HEK293 (cell line): ENCODE data around the gene COL6A2.
"Not testable (repeated sequence)": the region's sequence is repeated elsewhere in the genome, so short reads cannot be mapped to it uniquely, and the experiment has no call there.

Source experiments
- CTCF ChIA-PET: fragments of 350-600 bp; formaldehyde crosslinking; extraction: SDS; loops from one replicate; lab custom pipeline; 2021; ENCODE audit warnings: antibody characterized with exemption; lab: Yijun Ruan, JAX
- POLR2A ChIA-PET: fragments of 300-600 bp; formaldehyde crosslinking; extraction: SDS; loops from one replicate; lab custom pipeline; 2020; ENCODE audit warnings: antibody characterized with exemption, inconsistent platforms; lab: Yijun Ruan, JAX
- H3K27ac ChIP-seq: fragments of 200-500 bp; sonication (Bioruptor generic); 2 replicates; pipeline ENCODE4 v1.5.1; 2014; ENCODE audit warnings: low read depth, low read length, control low read depth, inconsistent platforms; ENCODE audit errors: extremely low read depth
- H3K36me3 ChIP-seq, 2 experiments: fragments of 200-500 bp in 1 of 2; sonication (Bioruptor generic) in 1 of 2; 1 replicate in 1 of 2; 2 replicates in 1 of 2; pipeline ENCODE4 v1.5.1; 2014 to 2017; ENCODE audit warnings: inconsistent platforms in 2 of 2, low read length in 2 of 2; ENCODE audit not compliant: control insufficient read depth in 2 of 2, insufficient read depth in 1 of 2
- H3K4me1 ChIP-seq: fragments of 200-500 bp; sonication (Bioruptor generic); 2 replicates; pipeline ENCODE4 v1.5.1; 2014; ENCODE audit warnings: mild to moderate bottlenecking, low read length, inconsistent platforms; ENCODE audit not compliant: control insufficient read depth, insufficient read depth
- H3K4me3 ChIP-seq: 2 replicates; pipeline ENCODE4 v1.5.1; 2011; ENCODE audit warnings: low read depth, mild to moderate bottlenecking, control low read depth, low read length, moderate library complexity
- H3K9me3 ChIP-seq: fragments of 200-500 bp; sonication (Bioruptor generic); 2 replicates; pipeline ENCODE4 v1.5.1; 2014; ENCODE audit warnings: low read depth, low read length, inconsistent platforms; ENCODE audit not compliant: control insufficient read depth, insufficient read depth
- CTCF ChIP-seq: fragments of 450-650 bp; formaldehyde crosslinking; IDR thresholded peaks from 2 replicates; pipeline ENCODE4 v1.5.1; 2016; ENCODE audit warnings: missing biosample characterization, missing genetic modification characterization
- GLI4 ChIP-seq: fragments of 450-650 bp; formaldehyde crosslinking; IDR thresholded peaks from 2 replicates; pipeline ENCODE4 v1.5.1; 2016; ENCODE audit warnings: missing biosample characterization, missing genetic modification characterization
- INSM2 ChIP-seq: fragments of 450-650 bp; formaldehyde crosslinking; IDR thresholded peaks from 2 replicates; pipeline ENCODE4 v1.5.1; 2016; ENCODE audit warnings: missing biosample characterization, missing genetic modification characterization
- PATZ1 ChIP-seq: fragments of 450-650 bp; formaldehyde crosslinking; IDR thresholded peaks from 2 replicates; pipeline ENCODE4 v1.5.1; 2016; ENCODE audit warnings: missing biosample characterization, missing genetic modification characterization
- PRDM1 ChIP-seq: fragments of 450-650 bp; formaldehyde crosslinking; IDR thresholded peaks from 2 replicates; pipeline ENCODE4; 2016; ENCODE audit warnings: missing biosample characterization, missing genetic modification characterization
- ZBTB10 ChIP-seq: fragments of 450-650 bp; formaldehyde crosslinking; IDR thresholded peaks from 2 replicates; pipeline ENCODE4 v1.5.1; 2016; ENCODE audit warnings: missing biosample characterization, missing genetic modification characterization
- ZBTB48 ChIP-seq: fragments of 450-650 bp; formaldehyde crosslinking; IDR thresholded peaks from 2 replicates; pipeline ENCODE4 v1.5.1; 2016; ENCODE audit warnings: missing biosample characterization, missing genetic modification characterization
- ZNF184 ChIP-seq: fragments of 450-650 bp; IDR thresholded peaks from 2 replicates; pipeline ENCODE4 v1.5.1; 2018; ENCODE audit warnings: missing biosample characterization, mild to moderate bottlenecking, missing genetic modification characterization
- ZNF223 ChIP-seq: fragments of 450-650 bp; formaldehyde crosslinking; IDR thresholded peaks from 2 replicates; pipeline ENCODE4 v1.5.1; 2016; ENCODE audit warnings: missing biosample characterization, missing genetic modification characterization
- ZNF560 ChIP-seq: fragments of 450-650 bp; formaldehyde crosslinking; IDR thresholded peaks from 2 replicates; pipeline ENCODE4 v1.5.1; 2017; ENCODE audit warnings: missing biosample characterization, missing genetic modification characterization, borderline replicate concordance
- ZNF629 ChIP-seq: fragments of 450-650 bp; formaldehyde crosslinking; IDR thresholded peaks from 2 replicates; pipeline ENCODE4 v1.5.1; 2017; ENCODE audit warnings: missing biosample characterization, missing genetic modification characterization
- ZNF777 ChIP-seq: fragments of 450-650 bp; formaldehyde crosslinking; IDR thresholded peaks from 2 replicates; pipeline ENCODE4 v1.5.1; 2017; ENCODE audit warnings: missing biosample characterization, missing genetic modification characterization, borderline replicate concordance
- TF ChIP-seq, protein P1 (sequence below): fragments of 450-650 bp; formaldehyde crosslinking; IDR thresholded peaks from 2 replicates; pipeline ENCODE4 v1.5.1; 2017; ENCODE audit warnings: missing biosample characterization, missing genetic modification characterization
- TF ChIP-seq, protein P2 (sequence below): fragments of 450-650 bp; formaldehyde crosslinking; IDR thresholded peaks from 2 replicates; pipeline ENCODE4 v1.5.1; 2016; ENCODE audit warnings: missing biosample characterization, missing genetic modification characterization, borderline replicate concordance

COL6A2 gene

DNA sequence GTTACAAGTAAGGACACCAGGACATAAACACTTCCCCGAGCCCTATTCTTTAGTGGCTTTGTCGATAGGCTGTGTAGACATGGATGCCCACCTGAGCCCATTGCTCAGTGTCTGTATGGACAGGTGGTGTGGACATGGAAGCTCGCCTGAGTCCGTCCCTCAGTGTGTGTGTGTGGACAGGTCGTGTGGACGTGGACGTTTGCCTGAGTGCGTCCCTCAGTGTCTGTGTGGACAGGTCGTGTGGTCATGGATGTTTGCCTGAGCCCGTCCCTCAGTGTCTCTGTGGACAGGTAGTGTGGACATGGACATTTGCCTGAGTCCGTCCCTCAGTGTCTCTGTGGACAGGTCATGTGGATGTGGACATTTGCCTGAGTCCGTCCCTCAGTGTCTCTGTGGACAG is 38.7 kb upstream of the COL6A2 start (continued):
- TF ChIP-seq ZNF777 (tag by site-specific recombination) = no peak

- H3K27ac ChIP-seq, CTCF ChIA-PET: not testable (repeated sequence)
Measured at GRCh38 chr21:46059711-46060455, 38.0 kb upstream of the COL6A2 start.

GRCh38 chr21:46060596-46061061 is 37.3 kb upstream of the COL6A2 start:
- Histone ChIP-seq H3K9me3 (no peaks in the 10 kb centered on the region), H3K36me3 (no peaks in the 10 kb centered on the region), H3K4me1 (no peaks in the 10 kb centered on the region), H3K27ac (no peak overlapping the region), H3K4me3 (no peak overlapping the region)
- ChIA-PET POLR2A (no interaction called here), CTCF (interaction anchor here (0.8 kb wide), 1 partner anchor 621 kb away, joined by 4 read pairs; no protein-coding TSS in a partner anchor)
- TF ChIP-seq ZNF629 (tag by site-specific recombination) (peak; percentile 46; the same call in 1 of the 2 replicates), CTCF (tag by site-specific recombination) (no peak), GLI4 (tag by site-specific recombination) (no peak), ZBTB48 (tag by site-specific recombination) (no peak), ZNF560 (tag by site-specific recombination) (no peak), ZNF223 (no peak), ZBTB10 (no peak), INSM2 (tag by site-specific recombination) (peak; percentile 36; the same call in 1 of the 2 replicates), ZNF184 (0 out of 2 replicates have a peak, but pooled peaks have one; percentile 57), PATZ1 (tag by site-specific recombination) (peak; percentile 45; the same call in 1 of the 2 replicates), PRDM1 (tag by site-specific recombination) (no peak)
- TF ChIP-seq, protein P1, sequence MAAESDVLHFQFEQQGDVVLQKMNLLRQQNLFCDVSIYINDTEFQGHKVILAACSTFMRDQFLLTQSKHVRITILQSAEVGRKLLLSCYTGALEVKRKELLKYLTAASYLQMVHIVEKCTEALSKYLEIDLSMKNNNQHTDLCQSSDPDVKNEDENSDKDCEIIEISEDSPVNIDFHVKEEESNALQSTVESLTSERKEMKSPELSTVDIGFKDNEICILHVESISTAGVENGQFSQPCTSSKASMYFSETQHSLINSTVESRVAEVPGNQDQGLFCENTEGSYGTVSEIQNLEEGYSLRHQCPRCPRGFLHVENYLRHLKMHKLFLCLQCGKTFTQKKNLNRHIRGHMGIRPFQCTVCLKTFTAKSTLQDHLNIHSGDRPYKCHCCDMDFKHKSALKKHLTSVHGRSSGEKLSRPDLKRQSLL (tag by site-specific recombination) = no peak
- TF ChIP-seq, protein P2, sequence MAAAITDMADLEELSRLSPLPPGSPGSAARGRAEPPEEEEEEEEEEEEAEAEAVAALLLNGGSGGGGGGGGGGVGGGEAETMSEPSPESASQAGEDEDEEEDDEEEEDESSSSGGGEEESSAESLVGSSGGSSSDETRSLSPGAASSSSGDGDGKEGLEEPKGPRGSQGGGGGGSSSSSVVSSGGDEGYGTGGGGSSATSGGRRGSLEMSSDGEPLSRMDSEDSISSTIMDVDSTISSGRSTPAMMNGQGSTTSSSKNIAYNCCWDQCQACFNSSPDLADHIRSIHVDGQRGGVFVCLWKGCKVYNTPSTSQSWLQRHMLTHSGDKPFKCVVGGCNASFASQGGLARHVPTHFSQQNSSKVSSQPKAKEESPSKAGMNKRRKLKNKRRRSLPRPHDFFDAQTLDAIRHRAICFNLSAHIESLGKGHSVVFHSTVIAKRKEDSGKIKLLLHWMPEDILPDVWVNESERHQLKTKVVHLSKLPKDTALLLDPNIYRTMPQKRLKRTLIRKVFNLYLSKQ (tag by site-specific recombination) = no peak

More at GRCh38 chr21:46059711-46060455, 38.0 kb upstream of the COL6A2 start:
- H3K4me3 ChIP-seq, H3K36me3 ChIP-seq, H3K9me3 ChIP-seq, POLR2A ChIA-PET, H3K4me1 ChIP-seq: not testable (repeated sequence)
